NB4 (cell line): ENCODE measurements around the gene IFT122.

Source experiments
- DNase-seq: peaks from one replicate; pipeline ENCODE4 v3.0.0; 2010; ENCODE audit warnings: low read depth
- H3K4me3 ChIP-seq: one replicate; pipeline ENCODE4 v1.5.1; 2011; ENCODE audit warnings: mild to moderate bottlenecking, low read depth, low read length, moderate library complexity
- MYC ChIP-seq: IDR thresholded peaks from 2 replicates; pipeline ENCODE4 v1.6.1; 2011; ENCODE audit warnings: low read depth, low read length
- POLR2A ChIP-seq: IDR thresholded peaks from 2 replicates; pipeline ENCODE4 v1.6.1; 2011; ENCODE audit warnings: mild to moderate bottlenecking; ENCODE audit not compliant: insufficient read length; ENCODE audit errors: extremely low read depth
- TF ChIP-seq, protein P1 (sequence below): IDR thresholded peaks from one replicate; pipeline ENCODE4 v1.5.1; 2012; ENCODE audit warnings: low read depth, low read length
- TF ChIP-seq, protein P2 (sequence below): IDR thresholded peaks from 2 replicates; pipeline ENCODE4 v1.6.1; 2011; ENCODE audit warnings: low read depth, low read length

Gene IFT122

DNA sequence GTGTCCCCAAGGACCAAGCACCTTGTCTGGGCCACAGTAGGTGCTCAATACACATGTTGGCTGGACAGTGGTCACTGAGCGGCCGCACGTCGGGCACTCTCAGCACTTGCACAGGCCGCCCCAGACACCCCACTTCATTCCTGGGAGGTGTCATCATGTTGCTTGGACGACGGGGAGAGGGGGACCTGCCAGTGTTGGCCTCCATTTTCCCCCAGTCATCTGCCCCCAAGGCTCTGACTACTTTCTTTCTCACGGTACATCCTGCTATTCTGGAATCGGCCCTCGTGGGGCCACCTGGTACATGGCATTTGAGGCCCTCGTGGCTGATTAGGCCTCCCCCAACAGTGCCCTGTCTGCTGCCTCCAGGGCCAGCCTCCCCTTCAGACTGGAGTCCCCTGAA lies 87.2 kb downstream of the IFT122 start:
- DNase-seq = no peak

DNA sequence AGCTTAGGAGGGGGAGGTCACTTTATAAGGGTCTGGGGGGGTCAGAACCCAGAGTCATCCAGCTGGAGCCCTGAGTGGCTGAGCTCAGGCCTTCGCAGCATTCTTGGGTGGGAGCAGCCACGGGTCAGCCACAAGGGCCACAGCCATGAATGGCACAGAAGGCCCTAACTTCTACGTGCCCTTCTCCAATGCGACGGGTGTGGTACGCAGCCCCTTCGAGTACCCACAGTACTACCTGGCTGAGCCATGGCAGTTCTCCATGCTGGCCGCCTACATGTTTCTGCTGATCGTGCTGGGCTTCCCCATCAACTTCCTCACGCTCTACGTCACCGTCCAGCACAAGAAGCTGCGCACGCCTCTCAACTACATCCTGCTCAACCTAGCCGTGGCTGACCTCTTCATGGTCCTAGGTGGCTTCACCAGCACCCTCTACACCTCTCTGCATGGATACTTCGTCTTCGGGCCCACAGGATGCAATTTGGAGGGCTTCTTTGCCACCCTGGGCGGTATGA lies 88.6 kb downstream of the IFT122 start, which contains the start of gene RHO:
TSS of gene RHO (plus strand) at position 51 of the 512 bp plus-strand sequence. CDS start at position 146, 95 bp downstream.
- DNase-seq = no peak
- H3K4me3 ChIP-seq = no peak within 1 kb of the TSS
- TF ChIP-seq, protein P1, sequence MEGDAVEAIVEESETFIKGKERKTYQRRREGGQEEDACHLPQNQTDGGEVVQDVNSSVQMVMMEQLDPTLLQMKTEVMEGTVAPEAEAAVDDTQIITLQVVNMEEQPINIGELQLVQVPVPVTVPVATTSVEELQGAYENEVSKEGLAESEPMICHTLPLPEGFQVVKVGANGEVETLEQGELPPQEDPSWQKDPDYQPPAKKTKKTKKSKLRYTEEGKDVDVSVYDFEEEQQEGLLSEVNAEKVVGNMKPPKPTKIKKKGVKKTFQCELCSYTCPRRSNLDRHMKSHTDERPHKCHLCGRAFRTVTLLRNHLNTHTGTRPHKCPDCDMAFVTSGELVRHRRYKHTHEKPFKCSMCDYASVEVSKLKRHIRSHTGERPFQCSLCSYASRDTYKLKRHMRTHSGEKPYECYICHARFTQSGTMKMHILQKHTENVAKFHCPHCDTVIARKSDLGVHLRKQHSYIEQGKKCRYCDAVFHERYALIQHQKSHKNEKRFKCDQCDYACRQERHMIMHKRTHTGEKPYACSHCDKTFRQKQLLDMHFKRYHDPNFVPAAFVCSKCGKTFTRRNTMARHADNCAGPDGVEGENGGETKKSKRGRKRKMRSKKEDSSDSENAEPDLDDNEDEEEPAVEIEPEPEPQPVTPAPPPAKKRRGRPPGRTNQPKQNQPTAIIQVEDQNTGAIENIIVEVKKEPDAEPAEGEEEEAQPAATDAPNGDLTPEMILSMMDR = no peak
- TF ChIP-seq MYC (no peak), POLR2A (no peak)
- TF ChIP-seq, protein P2, sequence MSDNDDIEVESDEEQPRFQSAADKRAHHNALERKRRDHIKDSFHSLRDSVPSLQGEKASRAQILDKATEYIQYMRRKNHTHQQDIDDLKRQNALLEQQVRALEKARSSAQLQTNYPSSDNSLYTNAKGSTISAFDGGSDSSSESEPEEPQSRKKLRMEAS = no peak

More for the DNA sequence above, 87.2 kb downstream of the IFT122 start:
- no peak overlapping the region for H3K4me3 ChIP-seq
- TF ChIP-seq, protein P2 = no peak
- TF ChIP-seq POLR2A = no peak
- TF ChIP-seq MYC = no peak
- TF ChIP-seq, protein P1 = no peak

DNA sequence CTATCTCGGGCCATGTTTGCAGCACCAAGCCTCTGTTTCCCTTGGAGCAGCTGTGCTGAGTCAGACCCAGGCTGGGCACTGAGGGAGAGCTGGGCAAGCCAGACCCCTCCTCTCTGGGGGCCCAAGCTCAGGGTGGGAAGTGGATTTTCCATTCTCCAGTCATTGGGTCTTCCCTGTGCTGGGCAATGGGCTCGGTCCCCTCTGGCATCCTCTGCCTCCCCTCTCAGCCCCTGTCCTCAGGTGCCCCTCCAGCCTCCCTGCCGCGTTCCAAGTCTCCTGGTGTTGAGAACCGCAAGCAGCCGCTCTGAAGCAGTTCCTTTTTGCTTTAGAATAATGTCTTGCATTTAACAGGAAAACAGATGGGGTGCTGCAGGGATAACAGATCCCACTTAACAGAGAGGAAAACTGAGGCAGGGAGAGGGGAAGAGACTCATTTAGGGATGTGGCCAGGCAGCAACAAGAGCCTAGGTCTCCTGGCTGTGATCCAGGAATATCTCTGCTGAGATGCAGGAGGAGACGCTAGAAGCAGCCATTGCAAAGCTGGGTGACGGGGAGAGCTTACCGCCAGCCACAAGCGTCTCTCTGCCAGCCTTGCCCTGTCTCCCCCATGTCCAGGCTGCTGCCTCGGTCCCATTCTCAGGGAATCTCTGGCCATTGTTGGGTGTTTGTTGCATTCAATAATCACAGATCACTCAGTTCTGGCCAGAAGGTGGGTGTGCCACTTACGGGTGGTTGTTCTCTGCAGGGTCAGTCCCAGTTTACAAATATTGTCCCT lies 89.6 kb downstream of the IFT122 start:
- TF ChIP-seq, protein P1 = no peak
- no peak for TF ChIP-seq MYC
- DNase-seq = no peak
- no peak overlapping the region for H3K4me3 ChIP-seq

DNA sequence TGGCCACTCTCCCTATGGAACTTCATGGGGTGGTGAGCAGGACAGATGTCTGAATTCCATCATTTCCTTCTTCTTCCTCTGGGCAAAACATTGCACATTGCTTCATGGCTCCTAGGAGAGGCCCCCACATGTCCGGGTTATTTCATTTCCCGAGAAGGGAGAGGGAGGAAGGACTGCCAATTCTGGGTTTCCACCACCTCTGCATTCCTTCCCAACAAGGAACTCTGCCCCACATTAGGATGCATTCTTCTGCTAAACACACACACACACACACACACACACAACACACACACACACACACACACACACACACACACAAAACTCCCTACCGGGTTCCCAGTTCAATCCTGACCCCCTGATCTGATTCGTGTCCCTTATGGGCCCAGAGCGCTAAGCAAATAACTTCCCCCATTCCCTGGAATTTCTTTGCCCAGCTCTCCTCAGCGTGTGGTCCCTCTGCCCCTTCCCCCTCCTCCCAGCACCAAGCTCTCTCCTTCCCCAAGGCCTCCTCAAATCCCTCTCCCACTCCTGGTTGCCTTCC lies 90.3 kb downstream of the IFT122 start:
- H3K4me3 ChIP-seq = no peak overlapping the region
- no peak for TF ChIP-seq POLR2A
- TF ChIP-seq MYC = no peak
- TF ChIP-seq, protein P1 = no peak
- TF ChIP-seq, protein P2 = no peak
- no peak for DNase-seq

DNA sequence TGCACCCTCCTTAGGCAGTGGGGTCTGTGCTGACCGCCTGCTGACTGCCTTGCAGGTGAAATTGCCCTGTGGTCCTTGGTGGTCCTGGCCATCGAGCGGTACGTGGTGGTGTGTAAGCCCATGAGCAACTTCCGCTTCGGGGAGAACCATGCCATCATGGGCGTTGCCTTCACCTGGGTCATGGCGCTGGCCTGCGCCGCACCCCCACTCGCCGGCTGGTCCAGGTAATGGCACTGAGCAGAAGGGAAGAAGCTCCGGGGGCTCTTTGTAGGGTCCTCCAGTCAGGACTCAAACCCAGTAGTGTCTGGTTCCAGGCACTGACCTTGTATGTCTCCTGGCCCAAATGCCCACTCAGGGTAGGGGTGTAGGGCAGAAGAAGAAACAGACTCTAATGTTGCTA lies 90.8 kb downstream of the IFT122 start:
- no peak for DNase-seq
- H3K4me3 ChIP-seq = no peak overlapping the region
- no peak for TF ChIP-seq POLR2A
- TF ChIP-seq, protein P2 = no peak
- TF ChIP-seq MYC = no peak
- TF ChIP-seq, protein P1 = no peak
